Hindlimb muscle (tissue), 1 donor: ENCODE measurements around the gene CDK11A. TPM values are rescaled to one million over a fixed set of nuclear protein-coding genes. Genes with fewer than 3 reads are reported as not detected.
"Not testable (repeated sequence)": the region's sequence is repeated elsewhere in the genome, so short reads cannot be mapped to it uniquely, and the experiment has no call there.

ENCODE experiments used
- DNase-seq: peaks from one replicate; pipeline ENCODE4 v3.0.0-alpha.2; 2013
- polyA plus RNA-seq: library from polyadenylated mRNA; unstranded; fragments of 120-200 nt; gene quantifications from one replicate; pipeline ENCODE4 v1.2.1, GENCODE V29; 2013; ENCODE audit not compliant: insufficient read length

Gene CDK11A
- polyA plus RNA-seq, 1 donor = 27.0 TPM

DNA sequence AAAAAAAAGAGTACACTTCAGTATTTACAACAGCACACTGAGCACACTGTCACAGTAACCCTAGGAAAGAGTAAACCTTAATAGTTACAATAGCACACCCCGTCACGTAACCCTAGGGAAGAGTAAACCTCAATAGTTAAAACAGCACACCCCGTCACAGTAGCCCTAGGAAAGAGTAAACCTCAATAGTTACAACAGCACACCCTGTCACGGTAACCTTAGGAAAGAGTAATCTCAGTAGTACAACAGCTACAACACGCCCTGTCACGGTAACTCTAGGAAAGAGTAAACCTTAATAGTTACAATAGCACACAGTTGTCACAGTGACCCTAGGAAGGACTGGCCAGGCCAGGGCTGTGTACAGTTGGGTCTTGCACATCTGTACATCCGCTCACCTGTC is 3.0 kb downstream of the CDK11A start:
- DNase-seq = no peak

GRCh38 chr1:1715109-1715883 is 8.9 kb downstream of the CDK11A start:
- not testable (repeated sequence) for DNase-seq

DNA sequence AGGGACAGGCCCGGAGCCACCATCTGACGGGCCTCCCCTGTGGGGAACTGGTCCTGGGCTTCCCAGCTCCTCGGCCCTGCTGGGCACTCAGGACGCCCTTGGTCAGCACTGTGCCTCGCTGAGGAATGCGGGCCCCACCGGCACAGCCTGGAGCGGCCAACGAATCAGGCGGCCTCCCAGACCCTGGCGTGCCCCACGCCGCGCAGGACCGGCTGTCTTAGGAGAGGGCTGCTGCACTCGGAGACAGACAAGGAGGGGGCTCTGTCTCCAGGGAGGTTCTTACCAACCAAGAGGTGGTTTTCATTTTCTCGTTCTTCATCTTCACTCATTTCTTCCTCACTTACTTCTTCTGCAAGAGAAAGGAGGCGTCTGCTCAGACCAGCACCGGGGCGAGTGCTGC is 16.3 kb downstream of the CDK11A start:
- DNase-seq = not testable (repeated sequence)

- DNase-seq = not testable (repeated sequence)
These were observed 16.9 kb downstream of the CDK11A start for GRCh38 chr1:1707241-1707640.

DNA sequence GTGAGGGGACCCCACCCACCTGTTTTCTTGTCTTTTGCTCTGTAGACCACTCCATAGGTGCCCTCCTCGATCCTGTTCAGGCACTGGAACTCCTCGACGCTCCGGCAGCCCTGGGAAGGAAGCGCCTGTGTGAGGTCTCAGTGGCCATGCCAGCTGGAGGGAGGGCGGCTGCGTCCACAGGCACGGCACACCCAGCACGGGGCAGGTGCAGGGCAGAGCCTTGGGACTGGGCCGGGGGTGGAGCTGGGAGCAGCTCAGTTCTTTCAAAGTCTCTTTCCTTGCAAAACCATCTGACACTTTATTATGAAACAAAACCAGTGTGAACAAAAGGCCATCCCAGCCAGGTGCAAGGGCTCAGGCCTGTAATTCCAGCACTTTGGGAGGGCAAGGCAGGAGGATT is 18.5 kb downstream of the CDK11A start:
- not testable (repeated sequence) for DNase-seq

DNA sequence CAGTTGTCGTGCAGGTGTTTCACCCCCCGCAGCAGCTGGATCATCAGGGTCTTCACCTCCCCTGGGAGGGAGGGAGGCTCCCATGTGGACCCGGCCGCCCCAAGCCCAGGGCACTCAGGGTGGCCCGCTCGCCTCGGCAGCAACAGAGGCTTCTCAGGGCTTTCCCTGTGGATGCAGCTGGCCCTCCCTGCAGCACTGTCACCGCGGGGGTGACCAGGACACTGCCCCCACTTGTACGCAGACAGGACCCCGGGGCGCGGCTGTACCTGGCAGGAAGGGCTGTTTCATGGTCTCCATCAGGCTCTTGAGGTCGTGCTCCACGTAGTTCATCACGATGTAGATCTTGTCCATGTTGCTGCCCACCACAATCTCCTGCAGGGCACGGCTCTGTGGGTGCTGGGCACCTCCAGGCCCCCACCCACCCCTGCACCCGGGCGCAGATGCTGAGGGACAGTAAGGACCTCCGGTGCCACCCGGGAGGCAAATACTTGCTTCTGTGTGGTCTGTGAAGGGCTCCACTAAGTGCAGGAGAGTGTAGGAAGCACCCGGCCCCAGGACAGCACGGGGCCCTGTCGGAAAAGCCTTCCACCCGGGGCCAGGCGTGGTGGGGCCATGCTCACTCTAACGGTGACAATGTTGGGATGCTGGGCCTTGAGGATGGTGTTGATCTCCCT is 19.7 kb downstream of the CDK11A start:
- not testable (repeated sequence) for DNase-seq

GRCh38 chr1:1703796-1704195 is 20.4 kb downstream of the CDK11A start:
- no peak for DNase-seq

GRCh38 chr1:1702506-1702905 is 21.7 kb downstream of the CDK11A start:
- not testable (repeated sequence) for DNase-seq

- DNase-seq = not testable (repeated sequence)
These were observed 23.6 kb downstream of the CDK11A start for GRCh38 chr1:1700557-1700956.

- DNase-seq = not testable (repeated sequence)
These were observed 24.1 kb downstream of the CDK11A start for GRCh38 chr1:1700067-1700466.

DNA sequence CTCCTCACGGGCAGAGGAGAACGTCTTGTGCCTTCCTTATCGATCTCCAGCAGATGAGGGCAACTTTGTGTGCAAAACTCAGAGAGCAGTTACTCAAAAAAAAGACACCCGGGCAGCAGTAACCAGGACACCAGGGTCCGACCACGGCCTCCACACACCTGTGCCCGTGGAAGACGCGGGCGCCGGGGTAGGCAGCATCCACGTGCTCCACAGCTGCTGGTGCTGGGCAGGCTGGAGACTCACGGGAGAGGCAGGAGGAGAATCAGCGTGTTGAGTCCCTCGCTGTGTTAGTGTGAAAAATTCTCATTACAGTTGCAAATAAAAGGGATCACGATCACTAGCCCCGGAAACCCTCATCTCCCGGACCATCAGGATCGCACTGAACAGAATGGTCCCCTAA is 25.1 kb downstream of the CDK11A start:
- DNase-seq = not testable (repeated sequence)

DNA sequence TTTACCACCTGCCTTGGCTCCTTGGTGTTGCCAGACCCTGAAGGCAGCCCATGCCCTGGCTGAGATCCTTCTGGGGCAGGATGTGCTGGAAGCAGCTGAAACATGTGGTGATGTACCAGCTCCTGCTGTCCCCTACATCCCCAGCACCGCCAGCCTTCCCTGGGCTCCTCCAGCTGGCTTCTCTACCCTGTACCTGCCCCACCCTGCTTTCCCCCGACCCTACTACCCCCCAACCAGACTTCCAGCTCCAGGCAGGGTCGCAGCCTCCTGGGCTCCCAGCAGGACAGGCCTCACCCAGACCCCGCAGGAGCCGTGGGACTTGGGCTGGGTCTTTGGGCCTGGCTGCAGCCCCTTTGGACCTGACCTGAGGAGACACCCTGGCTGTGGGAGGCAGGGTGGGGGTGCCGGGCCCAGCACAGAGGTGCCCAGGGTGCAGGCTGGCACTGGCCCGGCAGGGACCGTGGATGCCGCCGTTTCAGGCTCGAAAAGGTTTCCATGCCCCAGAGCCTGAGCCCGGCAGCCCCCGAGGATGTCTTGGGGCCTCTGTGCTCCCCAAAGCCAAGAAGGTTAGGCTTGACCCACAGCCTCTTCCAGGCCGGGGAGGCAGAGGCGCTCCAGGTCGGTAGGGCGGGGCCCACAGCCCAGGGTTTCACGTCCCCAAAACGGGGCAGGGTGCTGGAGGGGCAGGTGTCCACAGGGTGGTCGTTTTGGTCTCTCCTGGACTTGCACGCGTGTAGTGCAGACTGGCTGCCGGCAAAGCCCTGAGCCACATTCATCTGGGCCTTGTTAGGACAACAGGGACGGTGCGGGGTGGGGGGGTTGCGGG is 26.6 kb downstream of the CDK11A start:
- DNase-seq = not testable (repeated sequence)

DNA sequence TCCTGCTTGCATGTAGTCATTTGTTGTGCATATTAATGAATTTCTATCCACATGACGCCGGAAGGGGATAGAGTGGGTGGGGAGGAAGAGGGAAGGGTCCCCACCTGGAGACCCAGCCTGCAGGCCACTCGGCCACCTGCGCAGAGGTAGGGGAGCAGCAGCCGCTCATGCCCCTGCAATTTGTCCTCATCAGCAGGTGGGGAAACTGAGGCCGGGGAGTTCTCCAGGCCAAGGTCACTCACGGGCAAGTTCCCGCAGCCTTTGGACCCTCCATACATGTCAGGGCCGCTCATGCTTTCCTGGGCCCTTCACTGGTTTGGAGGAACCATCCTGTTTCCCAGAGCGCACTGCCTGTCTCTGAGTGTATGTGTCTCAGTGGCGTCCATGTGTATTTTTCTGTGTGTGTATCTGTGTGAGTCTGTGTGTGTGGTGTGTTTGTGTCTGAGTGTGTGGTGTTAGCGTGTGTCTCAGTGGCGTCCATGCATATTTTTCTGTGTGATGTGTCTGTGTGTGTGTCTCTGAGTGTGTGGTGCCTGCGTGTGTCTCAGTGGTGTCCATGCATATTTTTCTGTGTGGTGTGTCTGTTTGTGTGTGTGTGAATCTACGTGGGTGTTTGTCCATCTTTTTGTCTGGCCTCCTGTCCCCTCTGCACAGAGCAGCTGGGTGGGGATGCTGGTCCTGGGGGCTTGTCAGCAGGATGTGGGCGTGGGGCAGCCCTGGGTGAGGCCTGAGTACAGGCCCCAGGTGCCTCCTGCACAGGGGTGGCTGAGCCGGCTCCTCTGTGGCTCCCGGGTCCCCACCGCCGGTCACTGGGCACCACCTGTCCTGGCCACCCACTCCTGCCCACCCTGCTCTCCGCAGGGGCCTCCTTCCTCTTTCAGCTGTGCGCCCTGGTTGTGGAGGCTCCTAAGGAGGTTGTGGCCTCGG is 27.5 kb downstream of the CDK11A start:
- DNase-seq = not testable (repeated sequence)

DNA sequence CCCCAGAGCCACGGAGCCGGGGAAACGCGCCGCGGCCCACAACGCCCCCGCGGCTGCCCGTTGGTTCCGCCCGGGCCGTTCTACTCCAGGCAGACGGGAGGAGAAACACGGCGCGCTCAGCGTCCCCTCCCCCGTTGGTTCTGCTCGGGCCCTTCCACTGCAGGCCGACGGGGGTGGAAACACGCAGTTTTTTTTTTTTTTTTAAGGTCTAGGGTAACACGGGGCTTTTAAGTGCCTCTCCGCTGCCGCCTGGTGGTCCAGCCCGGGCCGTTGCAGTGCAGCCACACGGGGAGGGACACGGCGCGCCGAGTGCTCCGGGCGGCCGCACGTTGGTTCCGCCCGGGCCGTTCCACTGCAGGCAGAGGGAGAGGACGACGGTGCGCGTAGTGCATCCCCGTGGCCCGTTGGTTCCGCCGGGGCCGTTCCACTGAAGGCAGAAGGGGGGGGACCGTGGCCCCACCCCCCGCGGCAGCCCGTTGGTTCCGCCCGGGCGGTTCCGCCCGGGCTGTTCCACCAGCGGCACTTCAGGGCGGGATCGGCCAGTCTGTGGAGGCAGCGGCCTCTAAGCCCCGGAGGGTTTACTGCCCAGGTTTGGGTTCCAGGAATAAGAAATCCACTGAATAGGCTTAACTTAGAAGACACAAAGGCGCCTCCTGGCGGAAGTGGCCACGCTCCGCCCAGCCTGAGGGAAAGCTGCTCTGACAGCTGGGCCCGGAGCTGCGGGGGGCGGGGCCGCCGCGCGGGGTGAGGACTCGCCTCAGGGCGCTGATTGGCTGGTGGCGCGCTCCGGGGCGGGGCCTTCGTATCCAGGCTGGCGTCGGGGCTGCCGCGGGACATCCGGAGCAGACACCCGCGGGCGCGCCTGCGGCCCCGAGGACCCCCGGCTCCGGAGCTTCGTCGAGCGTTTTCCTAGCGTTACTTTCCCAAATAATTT is 31.2 kb downstream of the CDK11A start, which contains the start of gene SLC35E2B:
TSS of gene SLC35E2B (minus strand) at position 82 of the 934 bp plus-strand sequence. CDS start 16,096 bp downstream, outside the sequence.
- DNase-seq = peak; percentile 92

DNA sequence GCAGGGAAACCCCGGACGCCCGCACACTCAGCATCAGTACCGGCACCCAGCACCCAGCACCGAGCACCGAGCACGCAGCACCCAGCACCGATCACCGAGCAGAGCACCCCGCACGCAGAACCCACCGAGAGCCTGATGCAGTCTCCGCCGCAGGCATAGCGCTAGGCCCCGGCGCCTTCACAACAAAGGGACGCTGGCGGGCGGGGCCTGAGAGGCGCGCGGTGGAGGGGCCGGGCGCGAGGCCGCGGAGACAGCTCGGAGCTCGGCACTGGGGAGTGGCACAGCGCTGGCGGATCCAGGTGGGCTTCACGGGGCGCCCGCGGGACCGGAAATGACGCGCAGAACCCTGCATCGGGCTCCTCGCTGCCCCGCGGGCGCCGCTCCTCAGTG is 31.8 kb downstream of the CDK11A start:
- peak; percentile 67 for DNase-seq

DNA sequence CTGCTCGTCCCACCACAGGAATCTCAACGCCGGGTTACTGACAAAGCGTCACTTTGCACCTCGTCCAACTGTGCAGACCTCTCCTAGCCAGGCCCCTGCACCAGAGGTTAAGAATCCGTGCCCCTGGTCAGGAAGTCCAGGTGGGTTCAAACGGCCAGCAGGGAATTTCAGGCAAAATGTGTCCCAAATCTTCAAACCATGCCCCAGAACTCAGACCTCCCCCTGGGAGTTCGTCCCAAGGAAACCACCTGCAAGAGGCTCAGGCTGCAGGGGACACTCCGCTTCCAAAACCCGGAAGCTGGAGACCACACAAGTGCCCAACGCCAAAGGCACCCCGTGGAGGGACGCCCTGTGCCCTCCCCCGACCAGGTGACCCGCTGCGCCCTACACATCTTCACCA is 32.7 kb downstream of the CDK11A start:
- DNase-seq = not testable (repeated sequence)

- not testable (repeated sequence) for DNase-seq
These were observed 34.6 kb downstream of the CDK11A start for GRCh38 chr1:1689526-1689925.

- DNase-seq = no peak
These were observed 36.3 kb downstream of the CDK11A start for GRCh38 chr1:1687846-1688245.

DNA sequence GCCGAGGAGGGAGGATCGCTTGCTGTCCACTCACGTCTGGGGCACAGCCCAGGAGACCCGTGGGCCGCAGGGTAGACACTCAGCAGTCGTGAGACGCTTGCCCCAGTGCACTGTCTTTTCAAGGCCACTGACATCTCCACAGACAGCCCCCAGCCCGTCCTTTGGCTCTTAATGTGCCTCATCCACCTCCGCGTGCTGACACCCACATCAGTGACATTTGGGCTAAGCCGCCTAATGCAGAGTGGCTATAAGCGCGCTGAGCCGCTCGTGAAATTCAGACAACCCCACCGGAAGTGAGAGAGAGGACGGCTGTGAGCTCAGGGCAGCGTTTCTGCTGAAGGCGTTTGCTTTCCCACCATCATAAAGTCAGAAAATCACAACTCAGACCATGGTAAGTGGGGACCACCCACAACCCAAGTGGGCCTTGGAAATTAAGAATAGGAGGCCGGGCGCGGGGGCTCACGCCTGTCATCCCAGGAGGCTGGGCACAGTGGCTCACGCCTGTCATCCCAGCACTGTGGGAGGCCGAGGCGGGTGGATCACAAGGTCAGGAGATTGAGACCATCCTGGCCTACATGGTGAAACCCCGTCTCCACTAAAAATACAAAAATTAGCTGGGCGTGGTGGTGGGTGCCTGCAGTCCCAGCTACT is 40.0 kb downstream of the CDK11A start:
- DNase-seq = no peak
